ENCODE data around the gene LRIT2. TPM values are rescaled to one million over a fixed set of nuclear protein-coding genes. Genes with fewer than 3 reads are reported as not detected.

LRIT2 gene
- not detected in 2 replicates for total RNA-seq (2021)
- long read RNA-seq: 0 reads

- H3K4me1 ChIP-seq (ENCODE audit: insufficient read depth, low read length): no peaks in the 10 kb centered on the region
- H3K27me3 ChIP-seq (ENCODE audit: insufficient read depth, low read length): no peaks in the 10 kb centered on the region; the same call in 1 of the 2 replicates
- no peak within 1 kb of the TSS for H2BK120ac ChIP-seq (ENCODE audit: low read depth, low read length, poor library complexity, severe bottlenecking)
- H3K27ac ChIP-seq (ENCODE audit: insufficient read length, low read depth, low read length): no peak within 1 kb of the TSS
- H3K79me1 ChIP-seq (ENCODE audit: insufficient read depth, low read depth, low read length, poor library complexity, severe bottlenecking): no peaks in the 10 kb centered on the region
- H2AFZ ChIP-seq (ENCODE audit: low read length): no peak within 1 kb of the TSS
- no peaks in the 10 kb centered on the region for H3K9me3 ChIP-seq (ENCODE audit: control insufficient read depth, low read depth, low read length)
- H4K20me1 ChIP-seq (ENCODE audit: control insufficient read depth, insufficient read depth, insufficient read length): no peaks in the 10 kb centered on the region
- no peak within 1 kb of the TSS for H2BK5ac ChIP-seq (ENCODE audit: insufficient read length, low read length)
- no CpG with 5 or more reads among the region's 6 CpGs for WGBS (ENCODE audit: extremely low coverage, insufficient read length, low lambda C conversion rate)
- no peak within 1 kb of the TSS for H4K91ac ChIP-seq (ENCODE audit: insufficient read length, low read depth, low read length)
- Mint-ChIP-seq H3K27me3 (ENCODE audit: low read depth) (peaks cover 43% of the 10 kb centered on the region), H3K4me1 (no peaks in the 10 kb centered on the region), H3K9me3 (no peaks in the 10 kb centered on the region), H3K4me3 (no peak within 1 kb of the TSS; a peak in 1 of 5 replicates), H3K36me3 (ENCODE audit: insufficient read depth in 1 of 3, low read depth in 3 of 3) (no peaks in the 10 kb centered on the region; a peak in 1 of 7 replicates), H3K27ac (peak within 1 kb of the TSS in 1 of 3 experiments; percentile 70; a peak in 1 of 7 replicates)
- H4K5ac ChIP-seq (ENCODE audit: insufficient read length, low read depth, low read length): no peak within 1 kb of the TSS
- no peak within 1 kb of the TSS for H3K9ac ChIP-seq (ENCODE audit: extremely low read depth, insufficient read length, low read length)
- H2AK5ac ChIP-seq (ENCODE audit: insufficient read length, low read length): no peak within 1 kb of the TSS
- H2BK20ac ChIP-seq (ENCODE audit: low read depth, low read length, poor library complexity, severe bottlenecking): no peak within 1 kb of the TSS
- H3K14ac ChIP-seq (ENCODE audit: insufficient read depth, low read length): no peak within 1 kb of the TSS
- H3K23ac ChIP-seq (ENCODE audit: insufficient read length, low read depth, low read length): no peak within 1 kb of the TSS
- H3K4ac ChIP-seq (ENCODE audit: low read depth, low read length): no peak within 1 kb of the TSS
- H3K18ac ChIP-seq (ENCODE audit: insufficient read length, low read depth, low read length): no peak within 1 kb of the TSS
- no peak within 1 kb of the TSS for H3K4me2 ChIP-seq (ENCODE audit: insufficient read depth, insufficient read length, low read length)
- no peak within 1 kb of the TSS for H2BK12ac ChIP-seq (ENCODE audit: insufficient read length, low read depth, low read length)
- H4K8ac ChIP-seq (replicated peaks; ENCODE audit: insufficient read length, low read depth, low read length): no peak within 1 kb of the TSS
- H2BK15ac ChIP-seq (ENCODE audit: low read depth, low read length): no peak within 1 kb of the TSS
- no peaks in the 10 kb centered on the region for H3K79me2 ChIP-seq (ENCODE audit: insufficient read depth, low read length)
- no peaks in the 10 kb centered on the region for H3K23me2 ChIP-seq (ENCODE audit: insufficient read length, low read depth, low read length, poor library complexity, severe bottlenecking)
- H3K56ac ChIP-seq (ENCODE audit: insufficient read length, low read depth, low read length): no peak within 1 kb of the TSS
- H3T11ph ChIP-seq (ENCODE audit: low read length): no peak within 1 kb of the TSS
- TF ChIP-seq, protein P1, sequence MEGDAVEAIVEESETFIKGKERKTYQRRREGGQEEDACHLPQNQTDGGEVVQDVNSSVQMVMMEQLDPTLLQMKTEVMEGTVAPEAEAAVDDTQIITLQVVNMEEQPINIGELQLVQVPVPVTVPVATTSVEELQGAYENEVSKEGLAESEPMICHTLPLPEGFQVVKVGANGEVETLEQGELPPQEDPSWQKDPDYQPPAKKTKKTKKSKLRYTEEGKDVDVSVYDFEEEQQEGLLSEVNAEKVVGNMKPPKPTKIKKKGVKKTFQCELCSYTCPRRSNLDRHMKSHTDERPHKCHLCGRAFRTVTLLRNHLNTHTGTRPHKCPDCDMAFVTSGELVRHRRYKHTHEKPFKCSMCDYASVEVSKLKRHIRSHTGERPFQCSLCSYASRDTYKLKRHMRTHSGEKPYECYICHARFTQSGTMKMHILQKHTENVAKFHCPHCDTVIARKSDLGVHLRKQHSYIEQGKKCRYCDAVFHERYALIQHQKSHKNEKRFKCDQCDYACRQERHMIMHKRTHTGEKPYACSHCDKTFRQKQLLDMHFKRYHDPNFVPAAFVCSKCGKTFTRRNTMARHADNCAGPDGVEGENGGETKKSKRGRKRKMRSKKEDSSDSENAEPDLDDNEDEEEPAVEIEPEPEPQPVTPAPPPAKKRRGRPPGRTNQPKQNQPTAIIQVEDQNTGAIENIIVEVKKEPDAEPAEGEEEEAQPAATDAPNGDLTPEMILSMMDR (conservative IDR thresholded peaks at IDR 0.05): no peak
- no peak for DNase-seq
These were observed at the start of gene LRIT2 for GRCh38 chr10:84225427-84226173. Gene LRIT2, minus strand, starts transcription at chr10:84225544. Its CDS starts 24 bp downstream, at chr10:84225520.

Data from H9 (cell line).